HG02852 (cell line): Measurements from ENCODE around the gene ALDH16A1.
"Not testable (repeated sequence)": the region's sequence is repeated elsewhere in the genome, so short reads cannot be mapped to it uniquely, and the experiment has no call there.

Experiments
- ATAC-seq: cut with Tn5 transposase; IDR thresholded peaks from one replicate; pipeline ENCODE4 v1.9.1; 2021; ENCODE audit warnings: mild to moderate bottlenecking, moderate library complexity; ENCODE audit not compliant: unreplicated experiment

The ALDH16A1 gene

DNA sequence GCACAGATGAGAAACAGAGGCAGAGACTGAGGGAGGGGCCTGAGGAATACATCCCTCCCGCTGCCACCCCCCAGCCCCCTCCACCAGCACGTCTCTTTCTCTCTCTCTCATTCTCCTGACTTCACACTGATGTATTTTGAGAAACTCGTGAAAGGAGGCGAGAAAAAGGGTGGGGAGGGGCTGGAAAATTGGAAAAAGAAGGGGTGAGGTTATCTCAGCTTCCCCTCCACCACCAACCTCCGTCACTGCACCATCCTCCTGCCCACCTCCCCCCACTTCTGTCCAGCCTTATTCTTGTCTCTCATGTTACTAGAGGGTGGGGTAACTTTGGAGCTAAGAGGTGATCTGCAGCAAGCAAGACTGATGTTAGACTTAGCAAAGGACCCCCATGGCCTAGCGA is 13.2 kb upstream of the ALDH16A1 start:
- no peak for ATAC-seq

DNA sequence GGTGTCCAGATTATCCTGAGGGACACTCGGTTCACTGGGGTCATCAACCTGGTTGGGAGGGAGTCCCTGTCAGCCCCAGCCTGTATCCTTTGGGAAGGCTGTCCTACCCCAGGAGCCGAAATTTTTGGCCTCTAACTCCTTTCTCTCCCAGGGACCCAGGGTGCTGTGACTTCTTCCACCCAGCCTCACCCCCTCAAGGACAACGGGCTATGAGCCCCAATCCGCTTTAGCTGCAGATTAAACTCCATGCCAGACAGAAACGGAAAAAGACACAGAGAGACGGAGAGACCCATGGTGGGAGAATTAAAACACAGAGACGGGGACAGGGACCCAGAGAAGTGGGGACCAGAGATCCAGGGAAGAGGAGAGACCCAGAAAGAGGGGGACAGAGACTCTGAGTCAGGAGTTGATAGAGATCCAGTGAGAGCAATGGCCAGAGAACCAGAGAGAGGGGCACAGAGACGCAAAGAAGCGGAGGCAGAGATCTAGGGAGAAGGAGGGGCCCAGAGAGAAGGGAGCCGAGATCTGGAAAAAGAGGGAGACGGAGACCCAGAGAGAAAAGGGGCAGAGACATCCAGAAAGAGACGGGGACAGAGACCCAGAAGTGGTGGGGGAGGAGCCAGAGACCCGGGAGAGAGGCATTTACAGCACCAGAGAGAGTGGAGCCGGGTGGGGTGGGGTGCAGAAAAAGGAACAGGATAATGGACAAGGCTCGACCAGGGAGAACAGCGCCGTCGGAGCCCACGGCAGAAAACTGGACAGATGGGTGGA is 12.4 kb upstream of the ALDH16A1 start:
- no peak for ATAC-seq

DNA sequence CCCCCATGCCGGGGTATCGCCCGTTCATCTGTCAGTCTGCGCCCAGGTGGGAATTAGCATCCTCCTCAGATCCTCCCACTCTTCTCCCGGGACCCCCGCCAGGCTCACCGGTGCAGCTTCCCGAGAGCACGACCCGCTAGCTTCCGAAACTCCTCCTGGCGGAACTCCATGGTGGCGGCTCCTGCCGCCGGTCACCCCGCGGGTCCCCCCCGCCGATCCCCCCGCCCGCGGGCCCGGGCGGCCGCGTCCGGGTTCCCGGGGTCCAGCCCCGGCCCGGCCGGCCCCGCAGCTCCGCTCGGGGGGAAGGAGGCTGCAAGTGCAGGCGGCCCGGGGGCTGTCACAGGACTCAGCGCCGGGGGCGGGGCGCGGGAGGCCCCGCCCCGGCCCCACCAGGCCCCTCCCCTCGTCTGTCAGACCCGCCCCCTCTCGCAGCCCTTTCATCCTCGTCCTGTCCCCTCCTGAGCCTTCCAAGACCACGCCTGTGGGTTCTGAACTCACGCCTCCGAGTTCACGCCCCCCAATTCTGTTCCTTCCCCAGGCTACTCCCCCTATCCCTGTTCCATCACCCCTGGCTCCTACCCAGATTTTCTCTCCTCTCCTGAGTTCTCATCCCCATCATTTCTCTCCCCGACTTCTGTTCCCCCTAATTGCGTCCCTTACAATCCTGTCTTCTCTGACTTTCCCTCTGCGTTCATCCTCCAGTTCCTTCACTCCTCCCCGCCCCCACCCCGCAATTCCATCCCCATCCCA is 11.6 kb upstream of the ALDH16A1 start, which contains the start of gene SLC17A7:
Gene SLC17A7 (minus strand): TSS at position 318 of the 750 bp plus-strand sequence. CDS start 148 bp downstream, at position 170.
- ATAC-seq, result no peak

DNA sequence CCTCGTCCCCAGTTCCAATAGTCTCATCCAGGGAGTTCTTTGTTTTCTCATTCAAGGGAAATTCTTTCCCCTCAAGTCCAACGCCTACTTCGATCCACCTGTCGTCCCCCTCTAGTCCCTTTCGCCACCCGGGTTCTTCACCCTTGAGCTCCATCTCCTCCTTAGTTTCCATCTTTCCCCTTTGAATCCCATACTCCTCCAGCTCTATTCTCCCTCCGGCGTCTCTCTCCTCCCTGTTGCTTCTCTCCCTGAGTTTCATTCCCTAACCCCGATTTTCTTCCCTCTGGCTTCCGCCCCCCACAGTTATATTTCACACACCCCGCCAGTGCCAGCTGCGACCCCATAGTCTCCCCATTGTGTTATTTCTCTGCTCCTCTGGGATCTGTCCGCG is 11.1 kb upstream of the ALDH16A1 start:
- ATAC-seq, result no peak

DNA sequence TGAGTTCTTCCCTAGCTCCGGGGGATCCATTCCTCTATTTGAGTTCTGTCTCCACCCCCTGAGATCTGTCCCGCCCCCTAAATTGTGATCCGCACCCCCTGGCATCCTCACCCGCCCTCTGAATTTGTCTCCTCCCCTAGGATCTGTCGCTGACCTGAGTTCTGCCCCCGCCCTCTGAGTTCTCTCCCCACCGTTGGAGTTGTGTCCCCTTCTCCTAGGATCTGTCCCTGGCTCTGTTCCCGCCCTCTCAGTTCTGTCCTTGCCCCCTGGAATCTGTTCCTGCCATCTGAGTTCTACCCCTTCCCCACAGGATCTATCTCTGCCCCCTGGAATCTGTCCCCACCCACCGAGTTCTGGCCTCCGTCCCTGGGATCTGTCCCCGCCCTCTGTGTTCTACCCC is 10.7 kb upstream of the ALDH16A1 start:
- no peak for ATAC-seq

DNA sequence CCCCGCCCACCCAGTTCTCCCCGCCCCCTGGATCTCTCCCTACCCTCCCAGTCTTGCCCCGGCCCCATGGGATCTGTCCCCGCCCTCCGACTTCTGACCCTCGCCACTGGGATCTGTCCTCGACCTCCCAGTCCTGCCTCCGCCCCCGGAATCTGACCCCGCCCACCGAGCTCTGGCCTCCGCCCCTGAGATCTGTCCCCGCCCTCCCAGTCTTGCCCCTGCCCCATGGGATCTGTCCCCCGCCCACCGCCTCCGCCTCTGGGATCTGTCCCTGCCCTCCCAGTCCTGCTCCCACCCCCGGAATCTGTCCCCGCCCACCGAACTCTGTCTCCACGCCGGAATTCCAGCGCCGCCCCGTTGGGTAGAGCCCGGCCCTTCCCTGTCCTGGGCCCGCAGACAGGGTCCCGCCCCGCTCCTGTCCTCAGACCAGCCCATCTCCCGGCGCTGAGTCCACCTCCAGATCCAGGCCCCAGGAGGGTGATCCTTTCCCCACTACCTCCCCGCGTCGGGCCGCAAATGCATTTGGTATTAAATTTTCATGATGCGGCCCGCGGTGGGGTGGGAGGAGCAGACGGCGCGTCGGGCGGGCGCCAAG is 10.2 kb upstream of the ALDH16A1 start:
- no peak for ATAC-seq

DNA sequence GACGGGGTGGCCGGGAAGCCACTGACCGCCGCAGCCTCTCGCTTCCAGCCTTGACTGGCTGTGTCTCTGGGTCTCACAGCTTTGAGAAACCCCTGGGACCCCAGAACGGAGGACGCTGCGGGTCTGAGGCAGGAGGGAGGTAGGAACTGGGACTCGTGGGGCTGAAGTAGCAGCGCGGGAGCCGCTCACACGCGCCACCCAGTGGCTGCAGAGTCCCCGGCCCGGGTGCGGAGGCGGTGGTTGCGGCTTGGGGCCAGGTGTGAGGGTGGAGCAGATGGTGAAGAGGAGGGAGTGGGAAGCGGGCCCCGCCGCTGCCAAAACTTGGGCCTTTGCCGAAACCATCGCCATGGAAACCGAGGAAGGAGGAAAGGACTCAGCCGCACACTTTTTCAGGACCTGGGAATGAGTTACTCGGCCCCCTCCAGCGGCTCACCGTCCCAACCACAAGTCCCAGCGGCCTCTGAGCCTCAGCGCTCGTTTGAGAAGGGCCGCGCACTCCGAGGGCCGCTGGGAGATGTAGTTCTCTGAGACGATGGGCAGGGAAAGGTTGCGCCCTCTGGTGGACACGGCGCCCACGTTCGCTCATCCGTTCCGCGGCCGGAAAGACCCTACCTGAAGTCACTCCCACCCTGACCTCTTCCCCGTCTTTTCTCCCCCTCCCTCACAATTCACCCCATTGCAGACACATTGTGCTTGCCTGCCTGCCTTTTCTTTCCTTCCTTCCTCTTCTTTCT is 9.5 kb upstream of the ALDH16A1 start:
- peak; percentile 73 for ATAC-seq

DNA sequence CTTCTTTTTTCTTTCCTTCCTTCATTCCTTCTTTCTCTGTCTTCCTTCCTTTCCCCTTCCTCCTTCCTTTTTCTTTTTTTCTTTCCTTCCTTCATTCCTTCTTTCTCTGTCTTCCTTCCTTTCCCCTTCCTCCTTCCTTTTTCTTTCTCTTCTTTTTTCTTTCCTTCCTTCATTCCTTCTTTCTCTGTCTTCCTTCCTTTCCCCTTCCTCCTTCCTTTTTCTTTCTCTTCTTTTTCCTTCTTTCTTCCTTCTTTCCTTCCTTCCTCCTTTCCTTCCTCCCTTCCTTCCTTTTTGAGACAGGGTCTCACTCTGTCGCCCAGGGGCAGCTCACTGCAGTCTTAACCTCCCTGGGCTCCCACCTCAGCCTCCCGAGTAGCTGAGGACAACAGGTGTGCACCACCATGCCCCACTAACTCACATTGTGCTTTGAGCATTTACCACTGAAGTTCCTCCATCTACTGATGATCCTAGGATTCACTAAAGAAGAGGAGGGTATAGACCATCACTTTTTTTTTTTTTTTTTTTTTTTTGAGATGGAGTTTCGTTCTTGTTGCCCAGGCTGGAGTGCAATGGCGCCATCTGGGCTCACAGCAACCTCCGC is 8.8 kb upstream of the ALDH16A1 start:
- not testable (repeated sequence) for ATAC-seq

DNA sequence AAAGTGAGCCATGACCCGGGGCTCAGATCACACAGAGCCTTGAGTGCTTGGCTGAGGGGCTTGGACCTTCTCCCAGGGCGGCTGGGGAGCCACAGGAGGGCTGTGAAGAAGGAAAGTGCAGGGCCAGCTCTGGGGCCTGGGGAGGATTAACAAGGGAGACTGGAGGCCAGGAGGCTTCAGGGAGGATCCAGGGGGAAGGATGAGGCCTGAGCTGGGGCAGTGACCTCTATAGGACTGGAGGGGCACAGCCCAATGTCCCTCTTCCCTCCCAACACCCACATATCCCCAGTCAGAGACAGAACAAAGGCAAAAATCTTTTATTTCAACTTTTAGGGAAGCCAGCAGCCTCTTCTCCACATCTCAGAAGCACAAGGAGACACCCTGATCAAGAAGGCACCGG is 7.0 kb upstream of the ALDH16A1 start:
- no peak for ATAC-seq

DNA sequence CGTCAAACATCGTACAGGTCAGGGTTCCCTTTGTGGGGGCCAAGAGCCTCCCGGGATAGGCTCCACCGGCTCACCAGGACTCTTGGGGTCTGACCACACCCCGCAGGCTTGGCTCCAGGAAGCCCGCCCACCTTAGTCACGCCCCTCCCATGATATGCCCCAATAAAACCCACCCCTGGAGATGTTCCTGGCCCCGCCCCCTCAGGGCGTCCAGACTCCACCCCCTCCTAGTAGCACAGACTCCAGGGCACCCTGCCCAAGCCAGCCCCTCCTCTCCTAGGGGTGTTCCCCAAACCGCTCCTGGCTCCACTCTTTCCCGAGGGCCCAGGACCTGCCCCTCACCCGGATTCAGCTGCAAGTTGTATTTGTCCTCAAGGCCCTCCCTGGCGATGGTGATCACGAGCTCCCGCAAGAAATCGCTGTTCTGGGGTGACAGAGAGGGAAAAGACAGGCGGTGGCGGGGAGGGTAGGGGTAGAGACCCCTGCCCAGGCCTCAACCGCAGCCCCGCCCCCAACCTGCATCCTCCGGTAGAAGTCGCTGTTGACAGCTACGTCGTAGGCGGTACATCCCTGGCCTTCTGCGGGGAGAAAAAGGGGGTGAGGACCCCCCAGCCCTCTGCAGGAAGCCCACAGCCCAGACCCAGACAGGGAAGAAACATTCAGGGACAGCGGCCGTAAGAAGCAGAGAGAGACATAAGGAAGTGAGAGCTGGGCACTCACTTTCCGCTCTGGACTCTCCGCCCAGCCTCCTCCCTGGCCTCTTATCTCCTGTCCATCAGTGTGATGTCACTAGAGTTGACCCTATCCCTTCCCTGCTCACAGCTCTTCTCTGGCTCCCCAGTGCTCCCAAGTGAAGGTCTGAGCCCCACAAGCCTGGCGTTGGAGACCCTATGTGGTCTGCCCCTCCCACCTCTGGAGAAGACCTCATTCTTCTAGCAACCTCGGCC is 5.3 kb upstream of the ALDH16A1 start:
- no peak for ATAC-seq

DNA sequence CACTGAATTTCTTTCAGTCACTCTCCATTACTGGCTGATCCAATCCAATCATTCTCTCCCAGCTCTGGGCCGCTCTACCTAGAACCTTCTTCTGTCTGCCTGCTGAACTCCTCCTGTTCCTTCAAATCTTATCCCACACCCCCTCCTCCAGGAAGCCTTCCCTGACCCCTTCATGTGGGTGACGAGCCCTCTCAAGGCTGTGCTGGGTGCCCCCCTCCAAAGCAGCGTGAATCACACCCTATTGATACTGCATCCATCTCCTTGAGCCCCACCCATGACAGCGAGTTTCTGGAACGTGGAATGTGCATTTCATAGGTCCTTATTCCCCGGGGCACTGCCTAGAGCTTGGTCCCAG is 4.6 kb upstream of the ALDH16A1 start:
- ATAC-seq, result no peak

DNA sequence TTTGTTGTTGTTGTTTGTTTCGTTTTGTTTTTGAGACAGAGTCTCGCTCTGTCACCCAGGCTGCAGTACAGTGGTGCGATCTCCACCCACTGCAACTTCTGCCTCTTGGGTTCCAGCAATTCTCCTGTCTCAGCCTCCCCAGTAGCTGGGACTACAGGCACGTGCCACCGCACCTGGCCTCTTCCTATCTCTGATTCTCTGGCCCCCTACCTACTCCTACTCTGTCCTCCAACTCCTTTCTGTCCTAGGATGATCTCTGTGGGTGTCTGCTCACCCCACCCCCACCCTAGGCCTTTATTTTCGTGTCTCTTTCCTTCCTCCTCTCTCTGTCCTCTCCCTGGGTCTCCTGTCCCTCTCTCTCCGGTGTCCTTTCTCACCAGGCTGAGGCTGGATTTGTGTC is 2.6 kb upstream of the ALDH16A1 start:
- no peak for ATAC-seq

DNA sequence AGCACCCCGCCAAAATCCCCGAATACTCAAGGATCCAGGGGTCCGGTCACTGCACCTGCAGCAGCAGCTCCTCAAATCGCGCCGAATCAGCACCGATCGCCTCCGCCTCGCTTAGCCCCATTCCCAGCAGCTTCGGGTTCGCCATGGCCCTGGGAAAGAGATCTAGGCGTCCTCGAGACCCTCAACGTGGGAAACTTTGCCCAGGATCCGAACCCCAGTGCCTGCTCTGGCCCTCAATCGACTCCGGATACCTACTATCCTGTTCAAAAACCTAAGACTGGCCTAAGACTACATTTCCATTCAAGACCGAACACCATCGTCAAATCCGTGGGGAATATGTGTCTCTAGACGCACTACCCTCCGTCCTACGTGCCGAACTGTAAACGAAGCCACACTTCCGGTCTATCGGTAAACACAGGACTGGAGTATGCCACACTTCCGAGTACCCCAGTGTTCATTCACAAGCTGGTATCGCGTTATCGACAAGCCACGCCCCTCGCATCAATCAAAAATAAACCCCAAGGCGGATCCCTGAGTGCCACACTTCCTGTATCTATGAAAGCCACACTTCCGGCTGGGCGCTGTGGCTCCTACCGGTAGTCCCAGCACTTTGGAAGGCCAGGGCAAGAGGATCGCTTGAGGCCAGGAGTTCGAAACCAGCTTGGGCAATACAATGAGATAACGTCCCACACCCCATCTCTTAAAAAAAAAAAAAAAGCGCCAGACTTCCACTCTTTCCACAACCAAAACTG is 1.4 kb upstream of the ALDH16A1 start, which contains the start of gene PIH1D1:
Gene PIH1D1 (minus strand): TSS at position 385 of the 752 bp plus-strand sequence. CDS start 240 bp downstream, at position 145.
- peak; percentile 53 for ATAC-seq

DNA sequence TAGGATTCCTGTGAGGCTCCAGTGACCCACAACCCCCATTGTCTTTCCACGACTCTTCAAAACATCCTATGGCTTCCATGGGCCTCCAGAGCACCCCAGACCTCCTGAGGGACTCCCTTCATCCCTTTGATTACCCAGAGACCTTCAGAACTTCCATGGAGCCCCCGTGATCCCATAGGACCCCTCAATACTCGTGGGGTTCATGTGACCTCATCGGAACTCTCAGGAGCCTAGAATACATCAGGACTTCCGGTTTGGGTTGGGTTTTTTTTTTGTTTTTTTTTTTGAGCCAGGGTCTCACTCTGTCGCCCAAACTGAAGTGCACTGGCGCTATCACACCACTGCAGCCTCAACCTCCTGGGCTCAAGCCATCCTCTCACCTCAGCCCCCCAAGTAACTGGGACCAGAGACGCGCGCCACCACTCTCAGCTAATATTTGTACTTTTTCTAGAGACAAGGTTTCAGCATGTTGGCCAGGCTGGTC is 774 bp downstream of the ALDH16A1 start:
- ATAC-seq, result no peak

DNA sequence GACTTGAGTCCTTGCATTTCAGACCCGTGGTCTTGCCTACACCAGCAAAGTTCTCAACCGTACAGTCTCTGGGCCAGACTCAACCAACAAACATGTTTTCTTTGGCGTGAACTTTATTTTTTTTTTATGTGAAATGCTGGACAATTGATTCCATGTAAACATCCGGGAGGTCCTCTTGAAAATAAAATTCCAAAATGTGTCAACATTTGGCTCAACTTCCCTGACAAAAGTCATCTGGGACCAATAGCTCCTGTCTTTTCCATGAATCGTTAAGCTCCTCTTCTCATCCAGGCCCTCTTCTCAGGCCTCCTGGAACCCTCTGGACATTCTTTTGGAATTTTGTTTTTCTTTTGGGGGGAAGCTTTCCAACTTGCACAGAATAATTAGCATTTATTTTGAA is 2.7 kb downstream of the ALDH16A1 start:
- ATAC-seq, result no peak

DNA sequence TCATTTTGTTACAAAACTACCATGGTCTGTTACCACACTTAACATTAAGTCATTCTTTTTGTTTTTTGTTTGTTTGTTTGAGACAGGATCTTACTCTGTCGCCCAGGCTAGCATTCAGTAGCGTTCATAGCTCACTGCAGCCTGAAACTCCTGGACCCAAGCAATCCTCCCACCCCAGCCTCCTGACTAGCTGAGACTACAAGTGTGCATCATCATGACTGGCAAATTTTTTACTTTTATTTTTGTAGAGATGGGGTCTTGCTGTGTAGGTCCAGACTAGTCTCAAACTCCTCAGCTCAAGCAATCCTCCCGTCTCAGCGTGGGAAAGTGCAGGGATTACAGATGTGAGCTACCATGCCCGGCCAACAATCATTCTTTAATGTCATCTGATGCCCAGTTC is 3.3 kb downstream of the ALDH16A1 start:
- no peak for ATAC-seq

DNA sequence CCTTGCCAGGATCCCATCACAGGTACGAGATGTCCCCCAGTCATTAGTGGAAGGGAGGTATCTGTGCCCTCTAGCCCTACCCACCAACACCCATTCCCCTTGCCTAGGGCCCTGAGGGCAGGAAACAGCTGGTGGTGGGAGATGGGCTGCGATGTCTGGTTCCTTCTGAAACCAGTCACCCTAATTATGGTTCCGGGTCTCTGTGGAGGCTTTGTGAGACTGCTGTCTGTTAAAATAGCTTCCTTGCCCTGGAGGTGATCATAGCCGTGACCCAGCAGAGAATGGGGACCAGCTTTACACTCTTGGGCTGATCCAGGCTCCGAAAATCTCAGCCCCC is 5.5 kb downstream of the ALDH16A1 start:
- no peak for ATAC-seq

DNA sequence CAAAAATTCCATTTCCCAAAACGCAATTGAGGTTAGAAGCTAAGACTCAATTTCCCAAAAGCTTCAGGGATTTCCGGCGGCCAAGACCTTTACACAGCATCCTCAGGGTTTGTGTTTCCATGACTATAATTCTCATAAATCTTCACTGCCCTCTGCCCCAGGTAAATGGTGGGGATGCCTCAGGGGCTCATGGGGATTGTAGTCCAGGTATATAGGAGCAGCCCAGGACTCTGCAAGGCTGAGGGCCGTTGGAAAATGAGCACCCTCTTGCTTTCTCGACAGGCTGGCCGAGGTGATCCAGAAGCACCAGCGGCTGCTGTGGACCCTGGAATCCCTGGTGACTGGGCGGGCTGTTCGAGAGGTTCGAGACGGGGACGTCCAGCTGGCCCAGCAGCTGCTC is 6.4 kb downstream of the ALDH16A1 start:
- no peak for ATAC-seq

DNA sequence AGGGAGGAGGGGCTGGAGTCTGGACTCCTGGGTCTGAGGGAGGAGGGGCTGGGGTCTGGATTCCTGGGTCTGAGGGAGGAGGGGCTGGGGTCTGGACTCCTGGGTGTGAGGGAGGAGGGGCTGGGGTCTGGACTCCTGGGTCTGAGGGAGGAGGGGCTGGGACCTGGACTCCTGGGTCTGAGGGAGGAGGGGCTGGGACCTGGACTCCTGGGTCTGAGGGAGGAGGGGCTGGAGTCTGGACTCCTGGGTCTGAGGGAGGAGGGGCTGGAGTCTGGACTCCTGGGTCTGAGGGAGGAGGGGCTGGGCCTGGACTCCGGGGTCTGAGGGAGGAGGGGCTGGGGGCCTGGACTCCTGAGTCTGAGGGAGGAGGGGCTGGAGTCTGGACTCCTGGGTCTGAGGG is 8.1 kb downstream of the ALDH16A1 start:
- not testable (repeated sequence) for ATAC-seq
